C4-2B (cell line): ENCODE results near the gene HIGD1C.

Experiments used
- CTCF ChIP-seq: fragments of 450-650 bp; conservative IDR thresholded peaks from 2 replicates; pipeline ENCODE4 v1.5.1; 2017; ENCODE audit warnings: mild to moderate bottlenecking
- ZFX ChIP-seq: fragments of 450-650 bp; IDR thresholded peaks from 2 replicates; pipeline ENCODE4 v1.6.1; 2017

DNA sequence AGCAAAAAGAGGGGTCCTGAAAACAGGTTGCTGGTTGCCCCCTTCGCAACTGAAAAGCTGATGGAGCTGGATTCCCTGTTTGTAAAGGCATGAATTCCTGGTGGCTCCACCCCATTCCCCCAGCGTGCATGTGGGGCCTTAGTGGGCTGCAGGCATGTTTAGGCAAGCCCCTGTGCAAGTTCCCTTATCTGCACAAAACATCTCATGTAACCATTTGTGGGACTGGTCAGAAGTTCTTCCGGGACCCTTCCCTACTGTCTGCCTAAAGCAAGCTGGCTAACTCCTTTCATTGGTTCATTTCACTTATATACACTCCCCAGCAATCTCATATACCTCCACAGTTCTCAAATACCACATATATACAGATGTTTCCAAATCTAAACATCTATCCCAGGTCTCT, 24.0 kb upstream of the HIGD1C start:
- no peak for TF ChIP-seq CTCF
- TF ChIP-seq ZFX: no peak
